Endometrial microvascular endothelial cells (primary cell): ENCODE measurements around the gene CBX8. TPM values are rescaled to one million over a fixed set of nuclear protein-coding genes. Genes with fewer than 3 reads are reported as not detected.

ENCODE experiments used
- in situ Hi-C: cut with HindIII; loops from 2 replicates; pipeline ENCODE4 v1.10.0; 2017; ENCODE audit warnings: low sequenced_read_pairs, low pct_unique_long_range_greater_than_20kb; ENCODE audit errors: inconsistent ontology term
- total RNA-seq: library from RNA; depleted of rRNA; stranded (reverse); fragments of >200 nt; gene quantifications from one replicate; pipeline ENCODE4 v1.2.3, GENCODE V29; 2015; ENCODE audit errors: inconsistent ontology term

CBX8 gene
- total RNA-seq, 1 donor from 2014 or later = 2.1 TPM

DNA sequence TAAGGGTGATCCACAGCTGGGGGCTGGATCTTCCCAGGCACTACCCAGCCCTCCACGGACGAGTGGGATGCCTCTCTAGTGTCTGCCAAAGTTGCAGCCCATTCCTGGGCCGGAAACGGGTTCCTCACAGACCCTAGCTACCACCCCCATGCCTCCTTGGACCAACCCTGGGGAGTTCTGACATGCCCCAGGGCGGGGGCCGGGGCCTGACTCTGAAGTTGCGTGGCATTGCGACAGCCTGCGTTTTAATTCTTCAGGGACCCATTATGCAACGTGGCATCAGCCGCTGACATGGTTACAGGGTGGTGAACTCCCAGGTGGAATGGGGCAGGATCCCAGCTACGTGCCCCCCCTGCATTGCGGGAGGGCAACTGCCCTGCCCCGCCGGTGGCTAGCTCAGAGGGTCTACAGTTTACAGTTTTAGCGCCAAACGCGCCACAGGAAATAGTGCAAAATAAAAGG, 39.7 kb upstream of the CBX8 start:
- in situ Hi-C loops = no loop called here

DNA sequence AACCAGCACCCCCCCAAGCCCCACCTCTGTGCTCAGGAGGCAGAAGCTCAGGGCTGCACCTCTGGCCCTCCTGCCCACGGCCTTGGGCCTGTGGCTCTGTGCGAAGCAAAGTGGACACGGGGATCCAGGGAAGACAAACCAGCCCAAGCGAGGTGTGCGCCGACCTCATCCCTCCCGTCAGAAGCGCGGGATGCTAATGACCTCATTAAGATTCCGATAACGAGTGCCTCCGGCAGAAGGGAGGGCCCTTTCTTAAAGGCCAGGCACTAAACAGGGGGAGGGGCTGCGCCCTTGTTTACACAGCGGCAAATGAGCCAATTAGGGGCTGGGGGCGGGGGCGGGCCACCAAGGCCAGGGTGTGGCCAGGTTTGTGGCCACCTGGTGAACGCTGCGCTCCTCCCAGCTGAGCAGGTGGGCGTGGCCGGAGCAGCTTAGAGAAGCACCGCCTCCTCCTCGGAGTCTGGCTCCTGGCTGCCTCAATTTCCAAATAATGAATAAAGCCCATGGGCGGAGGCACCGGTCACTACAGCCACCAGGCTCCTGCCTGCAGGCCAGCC, 39.2 kb upstream of the CBX8 start:
- in situ Hi-C loops = no loop called here

DNA sequence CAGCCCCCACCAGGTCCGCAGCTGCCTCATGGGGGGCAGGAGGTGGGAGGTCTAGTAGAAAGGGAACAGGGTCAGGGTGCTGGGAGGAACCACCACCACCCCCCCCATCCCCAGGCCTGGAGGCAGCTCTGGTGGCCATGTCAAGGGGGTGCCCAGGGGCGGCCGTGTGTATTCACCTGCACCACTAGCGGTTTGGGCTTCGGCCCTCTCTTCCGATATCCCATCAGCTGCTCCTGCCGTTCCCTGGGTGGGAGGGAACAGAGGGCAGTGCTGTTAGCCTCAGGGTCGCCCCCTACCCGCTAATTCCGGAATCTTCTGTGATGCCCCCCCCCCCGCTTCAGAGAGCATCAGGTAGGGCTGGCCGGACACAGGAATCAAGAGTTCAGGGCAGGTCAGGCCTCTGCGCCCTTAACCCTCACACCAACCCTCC, 38.6 kb upstream of the CBX8 start:
- in situ Hi-C loops = no loop called here

DNA sequence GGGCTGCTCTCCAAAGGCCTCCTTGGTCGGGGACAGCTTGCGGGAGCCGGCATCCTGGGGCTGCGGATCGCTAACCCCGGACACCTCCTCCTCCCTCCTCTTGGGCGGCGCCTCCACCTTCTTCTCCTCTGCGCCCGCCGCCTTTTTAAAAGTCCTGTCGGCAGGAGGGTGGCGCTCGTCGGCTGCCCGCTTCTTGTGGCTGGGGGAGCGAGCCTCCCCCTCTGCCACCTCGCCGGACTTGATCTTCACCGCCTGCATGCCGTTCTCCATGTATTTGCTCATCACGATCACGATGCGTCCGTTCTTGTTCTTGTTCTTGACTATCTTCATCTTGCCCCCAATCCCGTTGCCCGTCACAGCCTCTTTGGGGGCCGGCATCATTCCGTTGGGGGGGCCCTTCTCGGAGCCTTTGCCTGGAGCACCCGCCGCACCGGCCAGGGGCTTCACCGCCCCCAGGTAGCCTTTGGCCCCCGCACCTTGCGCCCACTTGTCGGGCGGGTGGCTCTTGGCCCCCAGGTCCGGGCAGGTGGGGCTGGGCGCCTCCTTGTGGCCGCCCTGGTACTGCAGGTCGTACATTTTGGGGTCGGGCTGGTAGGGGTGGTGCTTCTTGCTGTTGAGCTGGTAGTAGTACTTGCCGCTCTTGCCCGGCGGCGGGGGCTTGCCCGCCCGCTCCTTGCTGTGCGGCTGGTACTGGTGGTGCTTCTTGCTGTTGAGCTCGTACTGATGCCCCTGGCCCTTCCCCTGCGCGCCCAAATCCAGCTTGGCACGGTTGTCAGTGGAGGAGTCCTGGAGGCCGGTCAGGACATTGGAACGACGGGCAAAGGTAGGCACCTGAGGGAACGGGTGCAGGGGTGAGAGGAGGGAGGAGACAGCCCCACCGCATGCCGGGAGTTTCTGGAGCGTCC, 37.9 kb upstream of the CBX8 start:
- in situ Hi-C loops = no loop called here

DNA sequence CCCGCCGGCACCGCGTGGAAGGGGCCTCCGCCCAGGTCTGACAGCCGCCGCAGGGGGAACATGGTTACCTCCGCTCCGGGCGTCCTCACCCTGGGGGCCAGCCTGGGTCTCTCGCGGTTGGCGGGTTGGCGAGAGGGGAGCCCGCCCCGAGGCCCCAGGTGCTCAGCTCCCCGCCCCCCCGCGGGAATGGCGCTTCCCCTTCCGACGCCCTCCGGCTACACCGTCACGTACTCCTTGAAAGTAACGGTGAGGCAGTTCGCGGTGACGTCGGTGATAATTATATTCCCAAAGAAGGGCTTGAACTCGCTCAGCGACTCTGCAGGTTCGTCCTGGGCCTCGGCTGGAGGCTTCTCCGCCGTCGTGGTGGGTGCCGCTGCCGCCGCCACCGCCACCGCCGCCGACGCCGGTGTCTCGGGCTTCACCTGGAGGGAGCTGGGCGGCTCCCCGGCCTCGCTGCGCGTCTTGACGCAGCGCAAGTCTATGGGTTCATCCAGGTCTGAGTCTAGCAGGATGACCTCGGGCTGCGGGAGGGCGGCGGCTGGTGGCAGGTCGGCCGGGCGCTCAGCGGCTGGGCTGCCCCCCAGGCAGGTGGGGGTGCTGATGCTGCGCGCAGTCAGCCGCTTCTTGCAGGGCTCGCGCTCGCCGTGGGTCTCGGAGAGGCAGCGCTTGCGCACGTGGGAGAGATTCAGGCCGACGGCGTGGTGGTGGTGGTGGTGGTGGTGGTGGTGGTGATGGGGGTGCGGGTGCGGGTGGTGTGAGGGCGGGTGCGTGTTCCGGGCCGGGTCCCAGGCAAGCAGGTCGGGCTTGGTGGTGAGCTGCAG, 37.1 kb upstream of the CBX8 start:
- in situ Hi-C loops = no loop called here

GRCh38 chr17:79833110-79833450, 36.2 kb upstream of the CBX8 start:
- in situ Hi-C loops = no loop called here

- in situ Hi-C loops = no loop called here
Measured at GRCh38 chr17:79832218-79833109, 35.6 kb upstream of the CBX8 start.

GRCh38 chr17:79831265-79832217, 34.7 kb upstream of the CBX8 start:
- in situ Hi-C loops = no loop called here

GRCh38 chr17:79830763-79831264, 33.9 kb upstream of the CBX8 start:
- in situ Hi-C loops = no loop called here

DNA sequence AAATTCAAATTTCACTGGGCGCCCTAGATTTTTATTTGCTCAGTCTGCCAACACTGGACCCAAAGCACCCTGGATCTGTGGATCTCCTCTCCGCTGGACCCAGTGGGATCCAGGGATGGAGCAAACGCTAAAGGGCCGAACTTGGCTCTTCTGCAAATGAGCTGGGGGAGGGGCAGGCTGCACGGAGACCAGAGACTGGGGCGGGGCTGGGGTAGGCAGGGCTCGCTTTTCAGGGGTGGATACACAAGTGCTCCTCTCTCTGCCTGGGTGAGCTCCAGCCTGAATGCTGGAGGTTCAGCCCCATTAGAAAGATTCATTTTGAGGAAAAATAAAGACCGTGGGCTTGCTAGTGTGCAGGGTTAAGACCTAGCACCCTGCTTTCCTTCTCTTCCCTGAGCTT, 33.4 kb upstream of the CBX8 start:
- in situ Hi-C loops = no loop called here

DNA sequence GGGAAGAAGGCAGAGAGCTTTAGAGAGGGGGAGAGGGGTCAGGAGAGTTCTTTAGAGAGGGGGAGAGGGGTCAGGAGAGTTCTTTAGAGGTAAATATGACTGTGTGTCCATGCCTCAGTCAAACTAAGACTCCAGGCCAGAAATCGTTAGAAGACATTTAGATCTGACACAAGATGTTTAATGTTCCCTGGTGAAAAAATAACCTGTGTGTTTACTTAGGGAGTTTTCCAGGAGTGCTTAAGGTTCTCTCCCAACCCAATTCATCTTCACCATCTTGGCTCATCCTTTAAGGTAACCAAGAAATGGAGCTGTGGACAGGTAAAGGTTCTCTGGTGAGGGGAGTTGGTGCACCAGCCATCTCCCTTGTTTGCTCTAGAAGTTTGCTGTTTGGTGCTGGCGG, 32.6 kb upstream of the CBX8 start:
- in situ Hi-C loops = no loop called here

- in situ Hi-C loops = no loop called here
Measured at GRCh38 chr17:79829004-79829403, 32.1 kb upstream of the CBX8 start.

- in situ Hi-C loops = no loop called here
Measured at GRCh38 chr17:79826841-79827578, 30.1 kb upstream of the CBX8 start.

GRCh38 chr17:79826204-79826680, 29.4 kb upstream of the CBX8 start:
- in situ Hi-C loops = no loop called here

DNA sequence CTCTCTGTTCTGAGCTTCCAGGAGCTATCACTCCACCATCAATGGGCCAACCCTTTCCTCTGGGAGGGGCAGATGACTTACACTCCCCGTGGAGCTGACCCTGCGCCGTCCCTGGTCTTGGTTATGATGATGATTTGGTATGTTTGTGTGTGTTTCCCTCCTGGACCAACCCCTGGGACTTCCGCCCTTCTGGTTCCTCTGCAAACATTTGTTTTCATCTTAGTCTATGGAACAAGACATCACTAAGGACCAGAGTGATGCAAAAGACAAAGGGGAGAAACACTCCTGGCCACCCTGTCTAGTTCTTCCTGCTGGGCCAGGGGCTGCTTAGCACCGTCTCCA, 28.7 kb upstream of the CBX8 start:
- in situ Hi-C loops = no loop called here

DNA sequence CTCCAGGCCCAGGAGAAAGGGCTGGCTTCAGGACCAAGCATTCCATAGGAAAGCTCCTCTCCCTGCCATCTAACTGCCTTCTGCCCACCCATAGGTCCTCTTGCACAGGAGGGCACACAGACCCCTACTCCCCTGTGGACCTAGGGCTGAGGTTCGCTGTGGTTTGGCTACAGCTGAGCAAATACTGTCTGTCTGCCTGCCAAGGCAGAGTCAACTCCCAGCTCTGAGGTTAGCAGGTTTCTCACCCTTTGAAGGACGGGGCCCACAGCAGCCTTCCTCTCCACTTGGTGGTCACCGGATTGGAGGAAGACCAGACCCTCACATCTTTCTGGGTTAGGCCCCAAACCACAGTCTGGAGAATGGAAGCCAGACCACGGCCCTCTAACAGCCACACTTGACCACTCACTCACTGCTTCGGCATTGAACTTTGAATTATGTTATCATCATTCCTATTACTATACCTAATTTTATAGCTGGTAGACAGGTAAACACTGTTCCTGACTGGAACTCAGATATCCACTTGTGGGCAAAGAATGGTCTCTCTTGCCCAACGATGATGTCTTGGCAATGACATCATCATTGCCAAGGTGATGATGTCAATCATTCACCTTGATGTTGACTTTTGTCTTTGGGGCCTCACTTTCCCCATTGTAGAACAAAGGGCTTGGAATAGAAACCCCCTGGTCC, 28.2 kb upstream of the CBX8 start:
- in situ Hi-C loops = no loop called here
